B cell (primary cell): ENCODE measurements around the gene OXCT1. TPM values are rescaled to one million over a fixed set of nuclear protein-coding genes. Genes with fewer than 3 reads are reported as not detected.

ENCODE experiments used
- ATAC-seq: fragments of 200-7000 bp; cut with Tn5 transposase; one replicate; pipeline ENCODE4 v1.10.0; 2021; ENCODE audit warnings: low read depth, mild to moderate bottlenecking, moderate number of reproducible peaks, moderate library complexity
- CTCF ChIA-PET: fragments of 350-600 bp; sonication (Branson Sonifier 250); formaldehyde crosslinking; loops from one replicate; lab custom pipeline; 2021; ENCODE audit warnings: antibody characterized with exemption, inconsistent platforms; lab: Charles Lee
- POLR2A ChIA-PET: fragments of 350-600 bp; sonication (Branson Sonifier 250); formaldehyde crosslinking; loops from one replicate; lab custom pipeline; 2021; ENCODE audit warnings: antibody characterized with exemption; lab: Charles Lee
- DNase-seq: peaks from one replicate; pipeline ENCODE4 v3.0.0; 2013
- H2AFZ ChIP-seq: 2 replicates; pipeline ENCODE4 v1.6.1; 2012; ENCODE audit warnings: mild to moderate bottlenecking, low read depth, low read length; ENCODE audit not compliant: insufficient read depth, poor library complexity, severe bottlenecking
- H3K27ac ChIP-seq, 2 donors: 1 replicate in 1 of 2; 2 replicates in 1 of 2; pipeline ENCODE4 v1.5.1; 2012 to 2013; ENCODE audit warnings: low read length in 2 of 2, mild to moderate bottlenecking in 2 of 2, moderate library complexity in 1 of 2
- H3K27me3 ChIP-seq, 4 experiments: fragments of 200-600 bp in 1 of 4; sonication (generic) in 1 of 4; replicated peaks in 1 of 4; 1 replicate in 2 of 4; 2 replicates in 2 of 4; pipeline versions ENCODE4 v1.6.1 to v1.7.0; 2013 to 2016; ENCODE audit warnings: low read length in 3 of 4, mild to moderate bottlenecking in 2 of 4, mixed read lengths in 1 of 4, moderate library complexity in 1 of 4; ENCODE audit not compliant: insufficient read depth in 4 of 4, control insufficient read depth in 3 of 4; ENCODE audit errors: control extremely low read depth in 1 of 4
- H3K36me3 ChIP-seq, 2 experiments: replicated peaks in 1 of 2; 1 replicate in 1 of 2; 2 replicates in 1 of 2; pipeline versions ENCODE4 v1.6.1 to v1.7.1; 2013; ENCODE audit warnings: low read length in 1 of 2; ENCODE audit not compliant: insufficient read depth in 2 of 2, control insufficient read depth in 1 of 2; ENCODE audit errors: control extremely low read depth in 1 of 2, extremely low read depth in 1 of 2
- H3K4me1 ChIP-seq, 2 donors: fragments of 200-600 bp in 1 of 2; sonication (generic) in 1 of 2; 1 replicate in 1 of 2; 2 replicates in 1 of 2; pipeline versions ENCODE4 v1.5.1 to v1.6.1; 2013 to 2017; ENCODE audit warnings: low read length in 2 of 2; ENCODE audit not compliant: control insufficient read depth in 2 of 2, insufficient read depth in 2 of 2
- H3K4me2 ChIP-seq: replicated peaks from 2 replicates; pipeline ENCODE3; 2012; ENCODE audit warnings: mild to moderate bottlenecking, low read depth, low read length; ENCODE audit not compliant: poor library complexity, severe bottlenecking
- H3K4me3 ChIP-seq, 5 experiments: fragments of 200-600 bp in 1 of 5; sonication (generic) in 1 of 5; 1 replicate in 3 of 5; 2 replicates in 2 of 5; pipeline versions ENCODE4 v1.5.1 to v1.7.0; 2011 to 2016; ENCODE audit warnings: low read length in 4 of 5, mild to moderate bottlenecking in 4 of 5, low read depth in 2 of 5, control low read depth in 1 of 5, moderate library complexity in 1 of 5; ENCODE audit not compliant: insufficient read depth in 1 of 5; ENCODE audit errors: control extremely low read depth in 1 of 5, extremely low read depth in 1 of 5
- H3K79me2 ChIP-seq: fragments of 200-600 bp; sonication (generic); one replicate; pipeline ENCODE4 v1.6.0; 2016; ENCODE audit warnings: low read length; ENCODE audit not compliant: control insufficient read depth, insufficient read depth
- H3K9ac ChIP-seq: fragments of 200-600 bp; sonication (generic); 2 replicates; pipeline ENCODE4 v1.6.1; 2017; ENCODE audit warnings: mild to moderate bottlenecking, low read length, moderate library complexity
- H3K9me3 ChIP-seq, 3 donors: one replicate each; pipeline versions ENCODE4 v1.6.1 to v1.7.1; 2013; ENCODE audit warnings: low read length in 2 of 3; ENCODE audit not compliant: control insufficient read depth in 2 of 3, insufficient read depth in 1 of 3; ENCODE audit errors: control extremely low read depth in 1 of 3
- H4K20me1 ChIP-seq: 2 replicates; pipeline ENCODE4 v1.6.0; 2012; ENCODE audit warnings: mild to moderate bottlenecking, low read length; ENCODE audit not compliant: insufficient read depth, control insufficient read depth, poor library complexity, severe bottlenecking
- H3K27ac Mint-ChIP-seq: one replicate; pipeline ENCODE4 v1.8.0; 2021; ENCODE audit warnings: mixed read lengths
- H3K27me3 Mint-ChIP-seq: one replicate; pipeline ENCODE4 v1.8.0; 2021; ENCODE audit warnings: mixed read lengths
- H3K4me1 Mint-ChIP-seq: one replicate; pipeline ENCODE4 v1.8.0; 2021; ENCODE audit warnings: mixed read lengths
- H3K4me3 Mint-ChIP-seq: one replicate; pipeline ENCODE4 v1.8.0; 2021; ENCODE audit warnings: mixed read lengths
- H3K9me3 Mint-ChIP-seq: one replicate; pipeline ENCODE4 v1.8.0; 2022; ENCODE audit warnings: mixed read lengths; ENCODE audit not compliant: insufficient read depth
- CTCF ChIP-seq: fragments of 200-600 bp; IDR thresholded peaks from one replicate; pipeline ENCODE4 v1.8.0; 2022; ENCODE audit warnings: antibody characterized with exemption, mild to moderate bottlenecking
- EZH2 ChIP-seq: IDR thresholded peaks from 2 replicates; pipeline ENCODE4 v1.6.1; 2012; ENCODE audit warnings: borderline replicate concordance, low read depth, mild to moderate bottlenecking, moderate library complexity, low read length; ENCODE audit not compliant: insufficient read depth, poor library complexity, severe bottlenecking
- WGBS: methylation state at CpG from one replicate; pipeline ENCODE4 v1.1.5; 2013; ENCODE audit warnings: missing lambda C conversion rate; ENCODE audit not compliant: insufficient coverage; 5-methylcytosine and 5-hydroxymethylcytosine counted together
- intact Hi-C: fragments of 100-400 bp; cut with micrococcal nuclease; formaldehyde crosslinking; loops from one replicate; pipeline ENCODE4 v1.10.0; 2022
- polyA plus RNA-seq: library from polyadenylated mRNA; depleted of rRNA; stranded (reverse); fragments of >200 nt; gene quantifications from 2 replicates; pipeline ENCODE4 v1.2.3, GENCODE V29; 2012
- total RNA-seq, 2 donors: library from RNA; stranded (reverse); fragments of 120-200 nt in 1 of 2; gene quantifications; 1 replicate in 1 of 2; 2 replicates in 1 of 2; pipeline versions ENCODE4 v1.2.3 to v1.2.4, GENCODE V29; 2013 to 2022

OXCT1 gene
- total and polyA plus RNA-seq, 2 donors (not counting 1 experiment from before 2014, with no cell fraction given) = 11.0 to 35.6 TPM

DNA sequence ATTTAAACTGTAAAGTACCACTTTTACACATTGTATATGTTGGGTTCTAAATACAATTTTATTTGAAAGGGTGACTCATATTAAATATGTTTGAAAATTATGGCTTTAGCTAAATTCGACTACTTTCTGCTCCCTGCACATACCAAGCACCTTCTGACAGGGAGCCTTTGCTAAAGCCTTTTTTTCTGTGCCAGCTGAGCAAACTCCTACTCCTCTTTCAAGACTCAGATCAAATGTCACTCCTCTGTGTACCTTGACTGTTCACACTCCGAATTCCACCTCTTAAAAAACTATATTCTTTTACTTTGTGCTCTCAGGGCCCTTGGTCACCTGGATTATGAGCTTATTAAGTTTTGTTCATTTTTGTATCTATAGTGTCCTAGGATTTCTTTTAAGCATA, 6.5 kb upstream of the OXCT1 start:
- H3K9ac ChIP-seq = no peak overlapping the region
- no peak overlapping the region for H3K4me3 Mint-ChIP-seq
- no peaks in the 10 kb centered on the region for H3K9me3 Mint-ChIP-seq
- ChIA-PET POLR2A (no interaction called here), CTCF (interaction anchor here (1.1 kb wide), 1 partner anchor 180 kb away, joined by 3 read pairs; no protein-coding TSS in a partner anchor)
- H3K4me1 ChIP-seq = no peaks in the 10 kb centered on the region
- no peaks in the 10 kb centered on the region for H3K9me3 ChIP-seq
- H3K27me3 ChIP-seq = peaks cover 0 to 8% (median 1%) of the 10 kb centered on the region in 4 experiments
- DNase-seq (no peak), ATAC-seq (no peak)
- H3K27ac ChIP-seq = no peak overlapping the region
- no peaks in the 10 kb centered on the region for H3K4me1 Mint-ChIP-seq
- no peak overlapping the region for H3K4me2 ChIP-seq
- WGBS = no CpG with 5 or more reads among the region's 2 CpGs
- TF ChIP-seq EZH2 = no peak
- TF ChIP-seq CTCF = no peak
- no peaks in the 10 kb centered on the region for H3K79me2 ChIP-seq
- intact Hi-C loops = loop anchor here (10.0 kb wide), 1 partner anchor 1248 kb away; the partner anchor contains the start of gene ZNF131
- no peaks in the 10 kb centered on the region for H4K20me1 ChIP-seq
- no peak overlapping the region for H3K4me3 ChIP-seq
- H3K27me3 Mint-ChIP-seq = peaks cover 33% of the 10 kb centered on the region
- H3K27ac Mint-ChIP-seq = no peak overlapping the region
- H2AFZ ChIP-seq = no peak overlapping the region
- H3K36me3 ChIP-seq = no peaks in the 10 kb centered on the region

- intact Hi-C loops = loop anchor here (10.0 kb wide), 1 partner anchor 1250 kb away; the partner anchor contains the start of gene ZNF131
- Histone ChIP-seq H3K4me3 (no peak overlapping the region), H3K79me2 (peaks cover 3% of the 10 kb centered on the region), H3K27ac (no peak overlapping the region), H3K36me3 (no peaks in the 10 kb centered on the region), H3K4me1 (peaks cover 8 to 9% of the 10 kb centered on the region in 2 donors), H3K27me3 (peaks cover 0 to 8% (median 1%) of the 10 kb centered on the region in 4 experiments), H2AFZ (no peak overlapping the region), H3K4me2 (no peak overlapping the region), H3K9me3 (no peaks in the 10 kb centered on the region), H4K20me1 (no peaks in the 10 kb centered on the region), H3K9ac (no peak overlapping the region)
- H3K4me3 Mint-ChIP-seq = no peak overlapping the region
- DNase-seq (no peak), ATAC-seq (no peak)
- TF ChIP-seq EZH2 = no peak
- TF ChIP-seq CTCF = no peak
- H3K9me3 Mint-ChIP-seq = no peaks in the 10 kb centered on the region
- H3K27me3 Mint-ChIP-seq = peaks cover 26% of the 10 kb centered on the region
- POLR2A ChIA-PET = no interaction called here
- H3K27ac Mint-ChIP-seq = no peak overlapping the region
- H3K4me1 Mint-ChIP-seq = peaks cover 13% of the 10 kb centered on the region
- CTCF ChIA-PET = interaction anchor here (1.1 kb wide), 1 partner anchor 19 kb away, joined by 4 read pairs; no protein-coding TSS in a partner anchor
Observed at GRCh38 chr5:41875121-41875520, 4.9 kb upstream of the OXCT1 start.
